ENCODE data around the gene SNAP23. TPM values are rescaled to one million over a fixed set of nuclear protein-coding genes. Genes with fewer than 3 reads are reported as not detected.

The SNAP23 gene
- total RNA-seq, 2 experiments from 2014 or later: 36.9 to 63.9 TPM

GRCh38 chr15:42504631-42505030 is 9.2 kb downstream of the SNAP23 start:
- DNase-seq (no peak), ATAC-seq (no peak)
- H3K27ac Mint-ChIP-seq: no peak overlapping the region
- peaks cover 2% of the 10 kb centered on the region for H3K4me1 Mint-ChIP-seq
- CTCF ChIA-PET: interaction anchor here (1.0 kb wide), 1 partner anchor 12 kb away, joined by 3 read pairs; no protein-coding TSS in a partner anchor
- no peaks in the 10 kb centered on the region for H3K27me3 Mint-ChIP-seq
- peaks cover 2% of the 10 kb centered on the region for H3K36me3 Mint-ChIP-seq
- H3K9me3 Mint-ChIP-seq (ENCODE audit: low read depth): no peaks in the 10 kb centered on the region
- H3K4me3 Mint-ChIP-seq: no peak overlapping the region

- ATAC-seq: no peak
- Mint-ChIP-seq H3K27ac (no peak overlapping the region), H3K36me3 (peaks cover 2% of the 10 kb centered on the region), H3K27me3 (no peaks in the 10 kb centered on the region), H3K4me1 (no peaks in the 10 kb centered on the region), H3K4me3 (no peak overlapping the region), H3K9me3 (ENCODE audit: low read depth) (no peaks in the 10 kb centered on the region)
- no peak for DNase-seq
- CTCF ChIA-PET: no interaction called here
Measured at GRCh38 chr15:42507514-42507913, 12.1 kb downstream of the SNAP23 start.

GRCh38 chr15:42508263-42508690 is 12.8 kb downstream of the SNAP23 start:
- no peaks in the 10 kb centered on the region for H3K27me3 Mint-ChIP-seq
- ATAC-seq (no peak), DNase-seq (no peak)
- no peak overlapping the region for H3K4me3 Mint-ChIP-seq
- no peaks in the 10 kb centered on the region for H3K9me3 Mint-ChIP-seq (ENCODE audit: low read depth)
- peaks cover 5% of the 10 kb centered on the region for H3K36me3 Mint-ChIP-seq
- no peaks in the 10 kb centered on the region for H3K4me1 Mint-ChIP-seq
- CTCF ChIA-PET: no interaction called here
- no peak overlapping the region for H3K27ac Mint-ChIP-seq

- Mint-ChIP-seq H3K9me3 (ENCODE audit: low read depth) (no peaks in the 10 kb centered on the region), H3K4me1 (no peaks in the 10 kb centered on the region), H3K27me3 (no peaks in the 10 kb centered on the region), H3K4me3 (no peak overlapping the region), H3K36me3 (peaks cover 13% of the 10 kb centered on the region), H3K27ac (no peak overlapping the region)
- ATAC-seq: no peak
- CTCF ChIA-PET: interaction anchor here (1.3 kb wide), 1 partner anchor 139 kb away, joined by 3 read pairs; no protein-coding TSS in a partner anchor
- no peak for DNase-seq
Measured at GRCh38 chr15:42510258-42511006, 15.0 kb downstream of the SNAP23 start.

- Mint-ChIP-seq H3K9me3 (ENCODE audit: low read depth) (no peaks in the 10 kb centered on the region), H3K4me3 (no peak overlapping the region), H3K36me3 (peaks cover 17% of the 10 kb centered on the region), H3K27me3 (no peaks in the 10 kb centered on the region), H3K27ac (no peak overlapping the region), H3K4me1 (no peaks in the 10 kb centered on the region)
- ATAC-seq: no peak
- no peak for DNase-seq
- CTCF ChIA-PET: interaction anchor here (1.3 kb wide), 1 partner anchor 139 kb away, joined by 3 read pairs; no protein-coding TSS in a partner anchor
Measured at GRCh38 chr15:42511007-42511391, 15.6 kb downstream of the SNAP23 start.

GRCh38 chr15:42523331-42523730 is 27.9 kb downstream of the SNAP23 start:
- H3K27me3 Mint-ChIP-seq: no peaks in the 10 kb centered on the region
- no peaks in the 10 kb centered on the region for H3K9me3 Mint-ChIP-seq (ENCODE audit: low read depth)
- peaks cover 2% of the 10 kb centered on the region for H3K4me1 Mint-ChIP-seq
- no peak for DNase-seq
- H3K4me3 Mint-ChIP-seq: no peak overlapping the region
- peaks cover 14% of the 10 kb centered on the region for H3K36me3 Mint-ChIP-seq
- H3K27ac Mint-ChIP-seq: no peak overlapping the region
- ATAC-seq: no peak
- CTCF ChIA-PET: no interaction called here

- ATAC-seq: no peak
- Mint-ChIP-seq H3K4me3 (no peak overlapping the region), H3K27me3 (no peaks in the 10 kb centered on the region), H3K27ac (no peak overlapping the region), H3K36me3 (peaks cover 19% of the 10 kb centered on the region), H3K9me3 (ENCODE audit: low read depth) (no peaks in the 10 kb centered on the region), H3K4me1 (peaks cover 6% of the 10 kb centered on the region)
- CTCF ChIA-PET: no interaction called here
- no peak for DNase-seq
Measured at GRCh38 chr15:42528970-42529369, 33.5 kb downstream of the SNAP23 start.

GRCh38 chr15:42533246-42533645 is 37.8 kb downstream of the SNAP23 start:
- H3K4me3 Mint-ChIP-seq: no peak overlapping the region
- H3K27ac Mint-ChIP-seq: no peak overlapping the region
- no peaks in the 10 kb centered on the region for H3K9me3 Mint-ChIP-seq (ENCODE audit: low read depth)
- H3K4me1 Mint-ChIP-seq: peaks cover 6% of the 10 kb centered on the region
- H3K36me3 Mint-ChIP-seq: peaks cover 38% of the 10 kb centered on the region
- CTCF ChIA-PET: no interaction called here
- DNase-seq (no peak), ATAC-seq (no peak)
- no peaks in the 10 kb centered on the region for H3K27me3 Mint-ChIP-seq

GRCh38 chr15:42544853-42545629 is 49.6 kb downstream of the SNAP23 start:
- Mint-ChIP-seq H3K27me3 (no peaks in the 10 kb centered on the region), H3K4me1 (peaks cover 34% of the 10 kb centered on the region), H3K4me3 (no peak overlapping the region), H3K27ac (no peak overlapping the region), H3K9me3 (ENCODE audit: low read depth) (no peaks in the 10 kb centered on the region), H3K36me3 (peaks cover 29% of the 10 kb centered on the region)
- no peak for ATAC-seq
- no peak for DNase-seq
- CTCF ChIA-PET: no interaction called here

GRCh38 chr15:42547918-42548248 is 52.4 kb downstream of the SNAP23 start:
- H3K9me3 Mint-ChIP-seq (ENCODE audit: low read depth): no peaks in the 10 kb centered on the region
- H3K36me3 Mint-ChIP-seq: peaks cover 24% of the 10 kb centered on the region
- DNase-seq (no peak), ATAC-seq (peak; percentile 15)
- H3K27me3 Mint-ChIP-seq: no peaks in the 10 kb centered on the region
- peaks cover 56% of the 10 kb centered on the region for H3K4me1 Mint-ChIP-seq
- H3K4me3 Mint-ChIP-seq: peak overlapping the region; percentile 95
- H3K27ac Mint-ChIP-seq: peak overlapping the region; percentile 94
- CTCF ChIA-PET: interaction anchor here (0.9 to 2.9 kb wide), 8 partner anchors 13 to 133 kb away, joined by 3 to 9 read pairs (median 4); partner anchors contain the start of genes SNAP23, STARD9 and ZNF106

GRCh38 chr15:42548249-42549031 is 53.0 kb downstream of the SNAP23 start, which contains the start of the genes HAUS2 and LRRC57:
Gene HAUS2, plus strand, starts transcription at chr15:42548838. Its CDS starts 35 bp downstream, at chr15:42548873.
Gene LRRC57, minus strand, starts transcription at chr15:42548793. Its CDS starts 359 bp downstream, at chr15:42548434.
- H3K27ac Mint-ChIP-seq: peak within 1 kb of the TSS; percentile 94
- no peaks in the 10 kb centered on the region for H3K9me3 Mint-ChIP-seq (ENCODE audit: low read depth)
- ATAC-seq (peak; percentile 95), DNase-seq (peak; percentile 92)
- no peaks in the 10 kb centered on the region for H3K27me3 Mint-ChIP-seq
- peak within 1 kb of the TSS; percentile 95 for H3K4me3 Mint-ChIP-seq
- peaks cover 25% of the 10 kb centered on the region for H3K36me3 Mint-ChIP-seq
- peaks cover 56% of the 10 kb centered on the region for H3K4me1 Mint-ChIP-seq
- CTCF ChIA-PET: interaction anchor here (0.9 to 2.9 kb wide), 8 partner anchors 13 to 132 kb away, joined by 3 to 9 read pairs (median 4); partner anchors contain the start of genes SNAP23, STARD9 and ZNF106

- DNase-seq (peak; percentile 52), ATAC-seq (peak; percentile 32)
Measured at GRCh38 chr15:42549032-42549491, 53.6 kb downstream of the SNAP23 start.

More at GRCh38 chr15:42549032-42549491, 53.6 kb downstream of the SNAP23 start:
- Mint-ChIP-seq H3K9me3 (ENCODE audit: low read depth) (no peaks in the 10 kb centered on the region), H3K4me3 (peak overlapping the region; percentile 95), H3K4me1 (peaks cover 63% of the 10 kb centered on the region), H3K36me3 (peaks cover 26% of the 10 kb centered on the region), H3K27ac (peak overlapping the region; percentile 94), H3K27me3 (no peaks in the 10 kb centered on the region)
- CTCF ChIA-PET: interaction anchor here (0.7 to 2.9 kb wide), 2 partner anchors 33 to 71 kb away, joined by 3 to 9 read pairs; no protein-coding TSS in a partner anchor

All from activated CD8-positive, alpha-beta memory T cell treated with anti-CD3 and anti-CD28 coated beads, Interleukin-2, amount 10 ng/mL, durations not matched to agents 7 days and 5 days (primary cell).